Nucleus accumbens (tissue), 56 donors: ENCODE data around the gene FNDC3B.
"Not testable (repeated sequence)": the region's sequence is repeated elsewhere in the genome, so short reads cannot be mapped to it uniquely, and the experiment has no call there.

Experiments used
- DNase-seq, 56 donors: peaks; one replicate each; lab custom pipeline; 2025; lab: John Stamatoyannopoulos, UW

The FNDC3B gene

GRCh38 chr3:172039436-172040077 is at the start of gene FNDC3B:
FNDC3B (plus strand) TSS chr3:172039578; CDS start chr3:172112480, 72,902 bp downstream.
- peak; percentile 34 to 98 (median 88) for DNase-seq

- not testable (repeated sequence) for DNase-seq
Measured at GRCh38 chr3:171990239-171990638, 49.1 kb upstream of the FNDC3B start.

GRCh38 chr3:171991166-171991565 is 48.2 kb upstream of the FNDC3B start:
- DNase-seq: no peak

- DNase-seq: no peak
Measured at GRCh38 chr3:171994646-171995428, 44.5 kb upstream of the FNDC3B start.

GRCh38 chr3:171995486-171995885 is 43.9 kb upstream of the FNDC3B start:
- DNase-seq: no peak

GRCh38 chr3:171996178-171996817 is 43.1 kb upstream of the FNDC3B start:
- DNase-seq: no peak

GRCh38 chr3:171998731-171999130 is 40.6 kb upstream of the FNDC3B start:
- DNase-seq: not testable (repeated sequence)

- not testable (repeated sequence) for DNase-seq
Measured at GRCh38 chr3:172001616-172002015, 37.8 kb upstream of the FNDC3B start.

- no peak for DNase-seq
Measured at GRCh38 chr3:172002512-172003078, 36.8 kb upstream of the FNDC3B start.

- DNase-seq: no peak
Measured at GRCh38 chr3:172003146-172003545, 36.2 kb upstream of the FNDC3B start.

GRCh38 chr3:172007065-172007370 is 32.4 kb upstream of the FNDC3B start:
- no peak for DNase-seq

GRCh38 chr3:172009803-172010202 is 29.6 kb upstream of the FNDC3B start:
- DNase-seq: no peak

- no peak for DNase-seq
Measured at GRCh38 chr3:172012775-172013174, 26.6 kb upstream of the FNDC3B start.

GRCh38 chr3:172014145-172014544 is 25.2 kb upstream of the FNDC3B start:
- no peak for DNase-seq

GRCh38 chr3:172018364-172018763 is 21.0 kb upstream of the FNDC3B start:
- DNase-seq: no peak

- DNase-seq: no peak
Measured at GRCh38 chr3:172020763-172021162, 18.6 kb upstream of the FNDC3B start.

GRCh38 chr3:172021164-172021563 is 18.2 kb upstream of the FNDC3B start:
- no peak for DNase-seq

- no peak for DNase-seq
Measured at GRCh38 chr3:172021859-172022258, 17.5 kb upstream of the FNDC3B start.

- DNase-seq: no peak
Measured at GRCh38 chr3:172023915-172024314, 15.5 kb upstream of the FNDC3B start.

GRCh38 chr3:172024679-172025078 is 14.7 kb upstream of the FNDC3B start:
- no peak for DNase-seq

- DNase-seq: no peak
Measured at GRCh38 chr3:172029425-172030098, 9.8 kb upstream of the FNDC3B start.
